K562 (cell line): ENCODE measurements around the gene REC8. TPM values are rescaled to one million over a fixed set of nuclear protein-coding genes. Genes with fewer than 3 reads are reported as not detected.

ENCODE experiments used
- ATAC-seq: fragments of 200-7000 bp; cut with Tn5 transposase; 3 replicates; pipeline ENCODE4 v1.9.1; 2020; ENCODE audit warnings: moderate library complexity
- BruUV-seq: library from RNA; stranded (reverse); fragments of 400-500 nt; replicated peaks from 2 replicates; lab custom pipeline; 2021; lab: Mats Ljungman, UMichigan
- CTCF ChIA-PET: fragments of 300-600 bp; formaldehyde crosslinking; extraction: SDS; loops from one replicate; lab custom pipeline; 2021; ENCODE audit warnings: low intra/inter-chr PET ratio; lab: Yijun Ruan, JAX
- POLR2A ChIA-PET: fragments of 300-600, 350-650 bp; sonication (Branson Sonifier 250); formaldehyde crosslinking; extraction: SDS; loops from one replicate; lab custom pipeline; 2021; ENCODE audit warnings: antibody characterized with exemption, inconsistent platforms; lab: Yijun Ruan, JAX
- DNase-seq, 4 experiments: peaks; one replicate each; pipeline versions ENCODE4 v3.0.0 to v3.0.0-alpha.2; 2011 to 2018; ENCODE audit warnings: low spot score in 3 of 4, mixed read lengths in 3 of 4; ENCODE audit errors: extremely low read depth in 1 of 4
- FAIRE-seq: peaks from 2 replicates; lab custom pipeline; 2011; peaks lifted over from hg19 to GRCh38; lab: Jason Lieb, UNC
- H2AFZ ChIP-seq: 2 replicates; pipeline ENCODE4 v1.6.0; 2011; ENCODE audit warnings: low read depth, low read length, control low read depth, inconsistent platforms
- H3K27ac ChIP-seq: fragments of 200-600 bp; 3 replicates; pipeline ENCODE4 v1.8.0; 2011; ENCODE audit warnings: low read depth, mild to moderate bottlenecking, control low read depth, inconsistent platforms, low read length, moderate library complexity, mixed read lengths; ENCODE audit errors: extremely low read depth
- H3K27me3 ChIP-seq, 2 experiments: fragments of 300-600 bp in 1 of 2; 2 replicates in 1 of 2; 3 replicates in 1 of 2; pipeline versions ENCODE4 v1.6.0 to v1.8.0; 2011; ENCODE audit warnings: inconsistent platforms in 2 of 2, low read length in 2 of 2, mild to moderate bottlenecking in 1 of 2, mixed read lengths in 1 of 2, moderate library complexity in 1 of 2; ENCODE audit not compliant: control insufficient read depth in 2 of 2, insufficient read depth in 2 of 2
- H3K36me3 ChIP-seq: fragments of 300-600 bp; 3 replicates; pipeline ENCODE4 v1.8.0; 2011; ENCODE audit warnings: mild to moderate bottlenecking, low read length, inconsistent platforms; ENCODE audit not compliant: control insufficient read depth, insufficient read depth
- H3K4me1 ChIP-seq, 2 experiments: fragments of 200-600 bp in 1 of 2; replicated peaks in 1 of 2; 2 replicates in 1 of 2; 3 replicates in 1 of 2; pipeline versions ENCODE4 v1.5.1 to v1.8.0; 2011; ENCODE audit warnings: inconsistent platforms in 2 of 2, low read length in 2 of 2, mild to moderate bottlenecking in 1 of 2, mixed read lengths in 1 of 2, moderate library complexity in 1 of 2; ENCODE audit not compliant: control insufficient read depth in 2 of 2, insufficient read depth in 2 of 2
- H3K4me2 ChIP-seq: 2 replicates; pipeline ENCODE4 v1.6.1; 2011; ENCODE audit warnings: low read length, control low read depth, inconsistent platforms, mixed read lengths; ENCODE audit not compliant: insufficient read depth
- H3K4me3 ChIP-seq: fragments of 200-600 bp; sonication (generic), shearing (Covaris generic); 2 replicates; pipeline ENCODE4 v1.5.1; 2016; ENCODE audit warnings: control low read depth, inconsistent platforms
- H3K79me2 ChIP-seq: fragments of 200-600 bp; 3 replicates; pipeline ENCODE4 v1.8.0; 2011; ENCODE audit warnings: low read length, inconsistent platforms; ENCODE audit not compliant: control insufficient read depth, insufficient read depth
- H3K9ac ChIP-seq, 2 experiments: 2 replicates each; pipeline versions ENCODE4 v1.6.0 to v1.6.1; 2011; ENCODE audit warnings: low read depth in 2 of 2, low read length in 2 of 2, control low read depth in 1 of 2, inconsistent platforms in 1 of 2, mild to moderate bottlenecking in 1 of 2, mixed read lengths in 1 of 2; ENCODE audit not compliant: insufficient read depth in 1 of 2
- H3K9me1 ChIP-seq: one replicate; pipeline ENCODE4 v1.6.0; 2011; ENCODE audit warnings: inconsistent platforms, mild to moderate bottlenecking, low read length, moderate library complexity; ENCODE audit not compliant: control insufficient read depth, insufficient read depth
- H3K9me3 ChIP-seq: replicated peaks from 2 replicates; pipeline ENCODE4 v1.5.1; 2011; ENCODE audit warnings: low read depth, low read length, inconsistent platforms; ENCODE audit not compliant: control insufficient read depth, insufficient read depth
- H4K20me1 ChIP-seq: replicated peaks from 2 replicates; pipeline ENCODE4 v1.6.1; 2011; ENCODE audit warnings: low read length, inconsistent platforms, mixed read lengths; ENCODE audit not compliant: control insufficient read depth, insufficient read depth
- AFF1 ChIP-seq, 2 experiments: fragments of 450-650 bp; IDR thresholded peaks; 2 replicates each; pipeline ENCODE4 v1.6.1; 2018; ENCODE audit warnings: mild to moderate bottlenecking in 2 of 2, low read depth in 1 of 2; ENCODE audit not compliant: partially characterized antibody in 2 of 2
- ATF1 ChIP-seq, 2 experiments: fragments of 450-650 bp in 1 of 2; IDR thresholded peaks; 2 replicates each; pipeline ENCODE4 v1.6.1; 2016; ENCODE audit warnings: missing compliant biosample characterization in 1 of 2, missing genetic modification characterization in 1 of 2
- CBX5 ChIP-seq: IDR thresholded peaks from 2 replicates; pipeline ENCODE4 v1.6.1; 2014; ENCODE audit warnings: low read depth, borderline replicate concordance
- CEBPG ChIP-seq, 3 experiments: fragments of 200-800 bp in 1 of 3; sonication (Bioruptor generic) in 1 of 3; sonication (generic) in 1 of 3; formaldehyde crosslinking in 1 of 3; IDR thresholded peaks in 2 of 3; conservative IDR thresholded peaks in 1 of 3; 2 replicates each; pipeline versions ENCODE4 v1.6.1 to v1.8.0; 2016 to 2022; ENCODE audit warnings: missing compliant biosample characterization in 2 of 3, missing genetic modification characterization in 2 of 3, mild to moderate bottlenecking in 1 of 3, missing genetic modification reagents in 1 of 3
- DMBX1 ChIP-seq: fragments of 250-450 bp; sonication (Bioruptor Pico); IDR thresholded peaks from 2 replicates; pipeline ENCODE4 v1.8.0; 2022; ENCODE audit warnings: inconsistent platforms, mild to moderate bottlenecking, moderate library complexity, borderline replicate concordance
- FOXP1 ChIP-seq: sonication (generic); formaldehyde crosslinking; IDR thresholded peaks from 2 replicates; pipeline ENCODE4 v1.8.0; 2022; ENCODE audit warnings: mild to moderate bottlenecking, missing genetic modification reagents
- GATAD2B ChIP-seq: fragments of 450-650 bp; IDR thresholded peaks from 2 replicates; pipeline ENCODE4 v1.6.1; 2017; ENCODE audit warnings: mild to moderate bottlenecking, borderline replicate concordance
- PML ChIP-seq: IDR thresholded peaks from 2 replicates; pipeline ENCODE4 v1.6.1; 2012; ENCODE audit warnings: low read length, inconsistent platforms
- POLR2H ChIP-seq: IDR thresholded peaks from 2 replicates; pipeline ENCODE4 v1.6.1; 2016; ENCODE audit warnings: missing genetic modification characterization, low read depth, mild to moderate bottlenecking, control low read depth, missing compliant biosample characterization, moderate library complexity
- RBM39 ChIP-seq: fragments of 200-400 bp; formaldehyde crosslinking; optimal IDR thresholded peaks from 2 replicates; pipeline ENCODE3; 2018; ENCODE audit warnings: low read depth, low read length
- SMAD4 ChIP-seq: fragments of 250-450 bp; sonication (Bioruptor Pico); conservative IDR thresholded peaks from 2 replicates; pipeline ENCODE4 v1.8.0; 2021; ENCODE audit warnings: inconsistent platforms, mild to moderate bottlenecking, moderate library complexity
- U2AF2 ChIP-seq: fragments of 200-400 bp; formaldehyde crosslinking; optimal IDR thresholded peaks from 2 replicates; pipeline ENCODE3; 2017; ENCODE audit warnings: low read depth, mild to moderate bottlenecking, low read length
- ZFP1 ChIP-seq: fragments of 450-650 bp; formaldehyde crosslinking; IDR thresholded peaks from 2 replicates; pipeline ENCODE4 v1.4.0; 2020; ENCODE audit warnings: mild to moderate bottlenecking, mixed read lengths
- ZNF175 ChIP-seq: fragments of 200-800 bp; sonication (Bioruptor generic); IDR thresholded peaks from 2 replicates; pipeline ENCODE4 v1.6.1; 2016; ENCODE audit warnings: low read depth, mild to moderate bottlenecking, missing genetic modification characterization, missing compliant biosample characterization
- ZNF24 ChIP-seq: fragments of 450-650 bp; IDR thresholded peaks from 2 replicates; pipeline ENCODE4 v1.6.1; 2016
- ZNF778 ChIP-seq: fragments of 450-650 bp; formaldehyde crosslinking; IDR thresholded peaks from 2 replicates; pipeline ENCODE4 v1.4.0; 2020; ENCODE audit warnings: mild to moderate bottlenecking, moderate library complexity
- WGBS: fragments of 100-300 bp; shearing (Covaris generic); methylation state at CpG from one replicate; pipeline ENCODE4 v1.1.6; 2016; ENCODE audit warnings: low coverage, mixed read lengths; ENCODE audit not compliant: insufficient coverage; ENCODE audit errors: missing lambda C conversion rate; 5-methylcytosine and 5-hydroxymethylcytosine counted together
- in situ Hi-C: fragments of 300-500 bp; cut with MboI; formaldehyde crosslinking; loops from 4 replicates; pipeline ENCODE4 v1.15.0; 2018; ENCODE audit warnings: inconsistent platforms, mixed read lengths
- intact Hi-C: fragments of 100-400 bp; cut with micrococcal nuclease; formaldehyde crosslinking; loops from 2 replicates; pipeline ENCODE4 v1.14.2; 2022
- polyA plus RNA-seq, 8 experiments: library from polyadenylated mRNA; depleted of rRNA in 4 of 8; stranded (reverse) in 5 of 8; unstranded in 3 of 8; fragments of >200 nt; fragmentation: Nextera tagmentation in 2 of 8; fragmentation: Illumina TruSeq in 1 of 8; extraction: Ambion mirVana in 2 of 8; extraction: Trizol in 1 of 8; gene quantifications; 2 replicates each; pipeline versions ENCODE4 v1.2.1 to v1.2.3, GENCODE V29; 2011 to 2014; ENCODE audit warnings: inconsistent platforms in 1 of 8, missing spikeins in 1 of 8
- total RNA-seq, 7 experiments: library from RNA; depleted of rRNA in 6 of 7; stranded (reverse); fragments of >200 nt in 6 of 7; fragmentation: Illumina TruSeq in 2 of 7; extraction: Trizol in 2 of 7; gene quantifications; 2 replicates each; pipeline versions ENCODE4 v1.2.1 to v1.2.3, GENCODE V29; 2011 to 2021; ENCODE audit warnings: low replicate concordance in 1 of 7
- TF ChIP-seq, protein P1 (sequence below): sonication (generic); formaldehyde crosslinking; IDR thresholded peaks from 2 replicates; pipeline ENCODE4 v1.8.0; 2022; ENCODE audit warnings: mild to moderate bottlenecking, missing genetic modification reagents

Gene REC8
- total and polyA plus RNA-seq, 9 of the 15 experiments (the other 6 are each of a cell fraction or from before 2014, with no cell fraction given) = 0.11 to 2.5 (median 0.85) TPM

DNA sequence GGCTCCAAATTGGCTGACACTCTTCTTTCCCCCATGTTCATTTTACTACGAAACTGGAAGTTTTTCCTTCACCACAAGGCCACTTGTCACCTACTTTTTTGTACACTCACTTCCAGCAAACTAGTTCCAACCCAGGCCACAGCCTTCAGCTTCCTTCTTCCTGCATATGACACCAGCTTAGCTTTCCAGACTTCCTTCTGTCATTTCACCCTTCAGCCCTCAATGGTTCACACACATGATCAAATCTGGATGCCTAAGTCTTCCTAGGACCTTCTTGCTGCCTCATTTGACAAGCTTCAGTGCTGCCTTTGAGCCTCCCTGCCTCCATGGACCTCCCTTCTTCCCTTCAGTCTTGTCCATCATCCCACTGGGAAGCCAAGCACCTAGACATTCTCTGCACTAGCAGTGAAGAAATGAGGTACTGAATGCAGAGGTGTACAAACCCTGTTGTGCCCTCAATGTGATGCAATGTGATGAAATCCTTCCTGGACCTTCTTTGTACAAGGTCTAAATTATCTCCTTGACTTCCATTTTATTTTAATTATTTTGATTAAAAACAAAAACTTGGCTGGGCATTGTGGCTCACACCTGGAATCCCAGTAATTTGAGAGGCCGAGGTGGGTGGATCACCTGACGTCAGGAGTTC, 4.3 kb upstream of the REC8 start:
- intact Hi-C loops (no loop called here), in situ Hi-C loops (no loop called here)
- Histone ChIP-seq H2AFZ (no peak overlapping the region), H4K20me1 (no peaks in the 10 kb centered on the region), H3K4me1 (no peaks in the 10 kb centered on the region; a peak in 1 of 5 replicates), H3K9me1 (no peaks in the 10 kb centered on the region), H3K4me3 (no peak overlapping the region), H3K27me3 (no peaks in the 10 kb centered on the region), H3K4me2 (no peak overlapping the region), H3K9ac (no peak overlapping the region), H3K9me3 (no peaks in the 10 kb centered on the region), H3K27ac (peak overlapping the region; percentile 26; the same call in 1 of the 3 replicates), H3K79me2 (no peaks in the 10 kb centered on the region), H3K36me3 (peaks cover 36% of the 10 kb centered on the region; the same call in 2 of the 3 replicates)
- no peak for FAIRE-seq
- WGBS = 65% methylated on average over 2 of the region's 3 CpGs
- ChIA-PET CTCF (no interaction called here), POLR2A (interaction anchor here (0.6 kb wide), 1 partner anchor 221 kb away, joined by 3 read pairs; no protein-coding TSS in a partner anchor)
- peak; percentile 46; the same call in 2 of the 3 replicates for ATAC-seq
- no TSS peak for BruUV-seq
- DNase-seq = no peak
- no peak for TF ChIP-seq ZNF778
- TF ChIP-seq CEBPG (CRISPR knock-in tag; IDR thresholded peaks at IDR 0.05) = peak; percentile 83
- TF ChIP-seq CEBPG (tag; conservative IDR thresholded peaks at IDR 0.05 in 1 of 2, IDR thresholded peaks at IDR 0.05 in 1 of 2) = peak; percentile 69 to 92
- TF ChIP-seq GATAD2B = no peak
- TF ChIP-seq AFF1 (IDR thresholded peaks at IDR 0.05; ENCODE audit: low read depth in 1 of 2, partially characterized antibody in 2 of 2) = no peak
- peak; percentile 60; the same call in 1 of the 2 replicates for TF ChIP-seq DMBX1 (CRISPR knock-in tag)
- no peak for TF ChIP-seq ZFP1
- peak; percentile 60 for TF ChIP-seq SMAD4
- TF ChIP-seq CBX5 = no peak
- TF ChIP-seq ATF1 (CRISPR knock-in tag; IDR thresholded peaks at IDR 0.05) = no peak
- no peak for TF ChIP-seq ATF1 (tag; IDR thresholded peaks at IDR 0.05)
- no peak for TF ChIP-seq RBM39
- TF ChIP-seq FOXP1 (CRISPR knock-in tag) = no peak
- no peak for TF ChIP-seq U2AF2
- peak; percentile 37; the same call in 1 of the 2 replicates for TF ChIP-seq ZNF175 (CRISPR knock-in tag)
- 0 out of 2 replicates have a peak, but pooled peaks have one; percentile 28 for TF ChIP-seq POLR2H (tag)
- TF ChIP-seq ZNF24 = peak; percentile 62; the same call in 1 of the 2 replicates
- TF ChIP-seq PML = no peak
- TF ChIP-seq, protein P1, sequence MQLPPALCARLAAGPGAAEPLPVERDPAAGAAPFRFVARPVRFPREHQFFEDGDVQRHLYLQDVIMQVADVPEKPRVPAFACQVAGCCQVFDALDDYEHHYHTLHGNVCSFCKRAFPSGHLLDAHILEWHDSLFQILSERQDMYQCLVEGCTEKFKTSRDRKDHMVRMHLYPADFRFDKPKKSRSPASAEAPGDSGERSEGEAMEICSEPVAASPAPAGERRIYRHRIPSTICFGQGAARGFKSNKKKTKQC (CRISPR knock-in tag) = no peak
